ENCODE data around the gene TXNDC11.
A peak's percentile ranks its signal among the peaks of the same experiment; 100 is the strongest.

TXNDC11 gene

GRCh38 chr16:11737713-11738112, 4.9 kb downstream of the TXNDC11 start:
- Mint-ChIP-seq H3K9me3 (no peaks in the 10 kb centered on the region), H3K36me3 (peaks cover 81% of the 10 kb centered on the region), H3K4me1 (peaks cover 66% of the 10 kb centered on the region), H3K4me3 (peak overlapping the region; percentile 95), H3K27ac (peak overlapping the region; percentile 48)
- ATAC-seq (no peak), DNase-seq (ENCODE audit: low spot score in 2 of 2) (no peak)

- H3K9me3 Mint-ChIP-seq, result no peaks in the 10 kb centered on the region
- ATAC-seq, result no peak
- peaks cover 65% of the 10 kb centered on the region for H3K4me1 Mint-ChIP-seq
- peak overlapping the region; percentile 48 for H3K27ac Mint-ChIP-seq
- H3K36me3 Mint-ChIP-seq, result peaks cover 85% of the 10 kb centered on the region
- DNase-seq (ENCODE audit: low spot score in 2 of 2), result no peak
- no peak overlapping the region for H3K4me3 Mint-ChIP-seq
Observed at GRCh38 chr16:11736903-11737302, 5.8 kb downstream of the TXNDC11 start.

- H3K4me3 Mint-ChIP-seq, result no peak overlapping the region
- no peak for ATAC-seq
- no peak overlapping the region for H3K27ac Mint-ChIP-seq
- H3K36me3 Mint-ChIP-seq, result peaks cover 91% of the 10 kb centered on the region
- no peaks in the 10 kb centered on the region for H3K9me3 Mint-ChIP-seq
- H3K4me1 Mint-ChIP-seq, result peaks cover 62% of the 10 kb centered on the region
- no peak for DNase-seq (ENCODE audit: low spot score in 2 of 2)
Observed at GRCh38 chr16:11735787-11736186, 6.9 kb downstream of the TXNDC11 start.

- no peak for ATAC-seq
- H3K27ac Mint-ChIP-seq, result no peak overlapping the region
Observed at GRCh38 chr16:11734653-11735043, 8.0 kb downstream of the TXNDC11 start.

GRCh38 chr16:11734025-11734652, 8.5 kb downstream of the TXNDC11 start:
- ATAC-seq, result no peak
- Mint-ChIP-seq H3K36me3 (peaks cover 100% of the 10 kb centered on the region), H3K27ac (no peak overlapping the region), H3K4me1 (peaks cover 53% of the 10 kb centered on the region), H3K4me3 (no peak overlapping the region), H3K9me3 (no peaks in the 10 kb centered on the region)
- DNase-seq (ENCODE audit: low spot score in 2 of 2), result no peak

More at GRCh38 chr16:11734653-11735043, 8.0 kb downstream of the TXNDC11 start:
- no peak overlapping the region for H3K4me3 Mint-ChIP-seq
- H3K9me3 Mint-ChIP-seq, result no peaks in the 10 kb centered on the region
- H3K4me1 Mint-ChIP-seq, result peaks cover 53% of the 10 kb centered on the region
- H3K36me3 Mint-ChIP-seq, result peaks cover 100% of the 10 kb centered on the region
- no peak for DNase-seq (ENCODE audit: low spot score in 2 of 2)

- H3K27ac Mint-ChIP-seq, result peak overlapping the region; percentile 20
- H3K9me3 Mint-ChIP-seq, result no peaks in the 10 kb centered on the region
- DNase-seq (ENCODE audit: low spot score in 2 of 2) (no peak), ATAC-seq (no peak)
- H3K4me1 Mint-ChIP-seq, result peaks cover 50% of the 10 kb centered on the region
- H3K36me3 Mint-ChIP-seq, result peaks cover 100% of the 10 kb centered on the region
- H3K4me3 Mint-ChIP-seq, result no peak overlapping the region
Observed at GRCh38 chr16:11731222-11731621, 11.4 kb downstream of the TXNDC11 start.

GRCh38 chr16:11729787-11730186, 12.9 kb downstream of the TXNDC11 start:
- H3K27ac Mint-ChIP-seq, result peak overlapping the region; percentile 80
- ATAC-seq (no peak), DNase-seq (ENCODE audit: low spot score in 2 of 2) (no peak)
- H3K36me3 Mint-ChIP-seq, result peaks cover 100% of the 10 kb centered on the region
- peaks cover 41% of the 10 kb centered on the region for H3K4me1 Mint-ChIP-seq
- no peak overlapping the region for H3K4me3 Mint-ChIP-seq
- no peaks in the 10 kb centered on the region for H3K9me3 Mint-ChIP-seq

- Mint-ChIP-seq H3K9me3 (no peaks in the 10 kb centered on the region), H3K4me3 (no peak overlapping the region), H3K27ac (peak overlapping the region; percentile 80), H3K36me3 (peaks cover 100% of the 10 kb centered on the region), H3K4me1 (peaks cover 36% of the 10 kb centered on the region)
- no peak for DNase-seq (ENCODE audit: low spot score in 2 of 2)
- peak; percentile 81 for ATAC-seq
Observed at GRCh38 chr16:11727796-11728543, 14.7 kb downstream of the TXNDC11 start.

- ATAC-seq, result no peak
- Mint-ChIP-seq H3K9me3 (no peaks in the 10 kb centered on the region), H3K4me3 (no peak overlapping the region), H3K4me1 (peaks cover 31% of the 10 kb centered on the region), H3K36me3 (peaks cover 100% of the 10 kb centered on the region), H3K27ac (no peak overlapping the region)
- no peak for DNase-seq (ENCODE audit: low spot score in 2 of 2)
Observed at GRCh38 chr16:11726008-11726407, 16.6 kb downstream of the TXNDC11 start.

- H3K4me3 Mint-ChIP-seq, result no peak overlapping the region
- H3K9me3 Mint-ChIP-seq, result no peaks in the 10 kb centered on the region
- ATAC-seq (no peak), DNase-seq (ENCODE audit: low spot score in 2 of 2) (no peak)
- H3K4me1 Mint-ChIP-seq, result peaks cover 29% of the 10 kb centered on the region
- H3K27ac Mint-ChIP-seq, result no peak overlapping the region
- peaks cover 100% of the 10 kb centered on the region for H3K36me3 Mint-ChIP-seq
Observed at GRCh38 chr16:11725457-11725856, 17.2 kb downstream of the TXNDC11 start.

GRCh38 chr16:11722468-11722808, 20.2 kb downstream of the TXNDC11 start:
- Mint-ChIP-seq H3K9me3 (no peaks in the 10 kb centered on the region), H3K4me1 (peaks cover 10% of the 10 kb centered on the region), H3K36me3 (peaks cover 99% of the 10 kb centered on the region), H3K27ac (peak overlapping the region; percentile 42), H3K4me3 (no peak overlapping the region)
- ATAC-seq (no peak), DNase-seq (ENCODE audit: low spot score in 2 of 2) (no peak)

- DNase-seq (ENCODE audit: low spot score in 2 of 2), result no peak
- Mint-ChIP-seq H3K27ac (peak overlapping the region; percentile 42), H3K9me3 (no peaks in the 10 kb centered on the region), H3K36me3 (peaks cover 99% of the 10 kb centered on the region), H3K4me3 (no peak overlapping the region), H3K4me1 (peaks cover 6% of the 10 kb centered on the region)
- ATAC-seq, result no peak
Observed at GRCh38 chr16:11721781-11722467, 20.7 kb downstream of the TXNDC11 start.

- Mint-ChIP-seq H3K27ac (no peak overlapping the region), H3K4me1 (peaks cover 6% of the 10 kb centered on the region), H3K36me3 (peaks cover 99% of the 10 kb centered on the region), H3K4me3 (no peak overlapping the region), H3K9me3 (no peaks in the 10 kb centered on the region)
- ATAC-seq (no peak), DNase-seq (ENCODE audit: low spot score in 2 of 2) (no peak)
Observed at GRCh38 chr16:11719762-11720161, 22.9 kb downstream of the TXNDC11 start.

GRCh38 chr16:11719171-11719570, 23.5 kb downstream of the TXNDC11 start:
- H3K9me3 Mint-ChIP-seq, result no peaks in the 10 kb centered on the region
- peaks cover 6% of the 10 kb centered on the region for H3K4me1 Mint-ChIP-seq
- no peak overlapping the region for H3K27ac Mint-ChIP-seq
- peaks cover 99% of the 10 kb centered on the region for H3K36me3 Mint-ChIP-seq
- H3K4me3 Mint-ChIP-seq, result no peak overlapping the region
- ATAC-seq (no peak), DNase-seq (ENCODE audit: low spot score in 2 of 2) (no peak)

GRCh38 chr16:11717811-11718210, 24.8 kb downstream of the TXNDC11 start:
- ATAC-seq (no peak), DNase-seq (ENCODE audit: low spot score in 2 of 2) (no peak)
- peak overlapping the region; percentile 56 for H3K27ac Mint-ChIP-seq
- peaks cover 6% of the 10 kb centered on the region for H3K4me1 Mint-ChIP-seq
- H3K9me3 Mint-ChIP-seq, result no peaks in the 10 kb centered on the region
- H3K36me3 Mint-ChIP-seq, result peaks cover 99% of the 10 kb centered on the region
- H3K4me3 Mint-ChIP-seq, result no peak overlapping the region

- no peak for ATAC-seq
- Mint-ChIP-seq H3K9me3 (no peaks in the 10 kb centered on the region), H3K4me1 (peaks cover 11% of the 10 kb centered on the region), H3K36me3 (peaks cover 99% of the 10 kb centered on the region), H3K27ac (peak overlapping the region; percentile 37), H3K4me3 (no peak overlapping the region)
- DNase-seq (ENCODE audit: low spot score in 2 of 2), result no peak
Observed at GRCh38 chr16:11716336-11716735, 26.3 kb downstream of the TXNDC11 start.
